Activated CD4-positive, alpha-beta T cell treated with anti-CD3 and anti-CD28 coated beads, Interleukin-2, amount 50 U/mL, for 4 hours (primary cell): ENCODE measurements around the gene KCNH5.

Experiments used
- DNase-seq, 2 experiments: peaks; one replicate each; pipeline ENCODE4 v3.0.0-alpha.2; 2020

Gene KCNH5

GRCh38 chr14:62736048-62737043 is 308.9 kb downstream of the KCNH5 start:
- DNase-seq, result no peak

DNA sequence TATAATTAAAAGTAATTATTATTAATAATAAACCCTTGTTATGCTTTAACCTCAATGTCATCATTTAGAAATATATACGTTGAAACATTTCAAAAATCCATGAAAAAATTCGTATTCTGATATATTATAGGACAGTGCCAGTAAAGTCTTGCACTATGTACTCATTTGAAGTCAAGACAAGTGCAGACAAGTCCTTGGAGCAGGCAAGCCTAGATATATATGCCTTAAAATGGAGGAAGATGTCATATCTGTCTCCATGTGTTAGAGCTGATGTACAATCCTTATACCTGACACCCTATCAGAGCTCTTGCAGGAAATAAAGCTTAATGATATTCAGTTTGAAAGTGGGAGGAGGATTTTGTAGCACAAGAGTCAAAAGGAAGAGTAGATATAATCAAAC is 310.4 kb downstream of the KCNH5 start:
- no peak for DNase-seq

- DNase-seq, result no peak
Measured at GRCh38 chr14:62722406-62722805, 322.9 kb downstream of the KCNH5 start.

DNA sequence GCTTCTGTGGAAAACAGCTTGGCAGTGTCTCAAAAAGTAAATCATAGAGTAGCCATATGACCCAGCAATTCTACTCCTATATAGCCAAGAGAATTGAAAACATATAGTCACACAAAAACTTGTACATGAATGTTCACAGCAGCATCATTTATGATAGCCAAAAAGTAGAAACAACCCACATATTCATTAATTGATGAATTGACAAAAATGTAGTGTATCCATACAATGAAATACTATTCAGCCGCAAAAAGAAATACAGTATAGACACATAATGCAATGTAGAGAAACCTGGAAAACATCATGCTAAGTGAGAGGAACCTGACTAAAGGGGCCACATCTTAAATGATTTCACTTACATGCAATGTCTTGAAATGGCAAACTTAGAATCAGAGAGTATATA is 326.6 kb downstream of the KCNH5 start:
- no peak for DNase-seq

DNA sequence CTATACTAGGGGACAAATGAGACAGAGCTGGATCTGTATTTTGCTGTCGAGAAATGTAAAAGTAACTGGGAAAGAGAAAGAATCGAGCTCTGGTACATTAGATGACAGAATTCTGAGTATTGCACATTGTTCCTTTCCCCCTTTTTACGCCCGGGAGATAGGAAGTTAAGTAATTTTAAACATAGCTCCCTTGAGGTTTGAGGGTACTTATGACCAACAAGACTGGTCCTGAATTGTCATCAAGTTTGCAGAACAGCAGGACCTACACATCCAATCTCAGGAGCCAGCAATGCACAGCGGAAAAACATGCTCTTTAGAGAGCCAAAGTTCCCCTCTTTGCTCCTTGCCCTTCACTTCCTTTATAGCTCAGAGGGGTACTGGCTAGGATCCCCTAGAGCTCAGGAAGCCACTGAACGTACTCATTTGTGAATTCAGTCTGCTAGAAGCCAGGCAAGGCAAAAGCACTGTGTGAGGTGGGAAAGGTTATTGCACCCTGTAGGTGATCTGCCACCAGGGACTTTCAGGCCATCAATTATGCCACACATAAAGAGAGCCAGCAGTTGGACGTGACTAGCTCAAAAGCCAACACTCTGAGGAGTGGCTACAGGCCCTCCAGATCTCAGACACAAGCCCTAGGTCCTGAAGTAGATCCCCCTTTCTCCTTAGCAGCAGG is 333.8 kb downstream of the KCNH5 start:
- no peak for DNase-seq

- DNase-seq, result no peak
Measured at GRCh38 chr14:62710811-62711210, 334.4 kb downstream of the KCNH5 start.

GRCh38 chr14:62709773-62710172 is 335.5 kb downstream of the KCNH5 start:
- DNase-seq, result no peak

- DNase-seq, result no peak
Measured at GRCh38 chr14:62706217-62706616, 339.0 kb downstream of the KCNH5 start.

DNA sequence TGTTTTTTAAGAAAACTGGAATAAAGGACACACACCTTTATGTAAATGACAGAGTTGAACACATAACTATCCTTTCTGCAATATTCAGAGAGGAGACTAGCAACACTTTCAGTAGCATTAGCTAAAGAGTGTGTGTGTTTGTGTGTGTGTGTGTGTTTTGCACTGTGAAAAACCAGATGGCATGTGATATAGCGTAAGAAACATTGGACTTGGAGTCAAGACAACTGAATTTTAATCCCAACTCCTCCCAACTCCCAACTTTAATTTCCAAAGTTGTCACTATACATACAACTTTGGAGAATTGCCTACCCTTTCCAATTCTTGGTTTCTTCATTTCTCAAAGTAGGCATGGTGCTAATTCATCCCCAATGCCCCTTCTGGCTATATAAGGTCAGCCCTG is 347.8 kb downstream of the KCNH5 start:
- no peak for DNase-seq

DNA sequence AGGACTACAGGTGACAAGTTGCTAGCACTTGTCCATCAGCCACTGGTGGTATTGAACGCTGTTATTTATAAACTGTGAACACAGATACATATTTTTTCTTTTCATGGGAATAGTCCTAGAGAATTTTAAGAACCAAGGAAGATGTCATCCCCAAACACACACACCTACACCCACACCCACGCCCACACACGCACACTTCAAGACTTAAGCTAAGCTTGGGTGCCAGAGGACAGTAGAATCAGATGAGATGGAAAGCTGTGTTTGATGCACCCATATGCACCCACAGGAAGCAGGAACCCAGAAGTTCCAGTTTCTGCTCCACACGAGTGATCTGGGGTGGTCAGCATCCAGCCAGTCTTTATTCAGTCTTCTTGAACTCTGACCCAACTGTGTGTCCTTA is 348.3 kb downstream of the KCNH5 start:
- no peak for DNase-seq

DNA sequence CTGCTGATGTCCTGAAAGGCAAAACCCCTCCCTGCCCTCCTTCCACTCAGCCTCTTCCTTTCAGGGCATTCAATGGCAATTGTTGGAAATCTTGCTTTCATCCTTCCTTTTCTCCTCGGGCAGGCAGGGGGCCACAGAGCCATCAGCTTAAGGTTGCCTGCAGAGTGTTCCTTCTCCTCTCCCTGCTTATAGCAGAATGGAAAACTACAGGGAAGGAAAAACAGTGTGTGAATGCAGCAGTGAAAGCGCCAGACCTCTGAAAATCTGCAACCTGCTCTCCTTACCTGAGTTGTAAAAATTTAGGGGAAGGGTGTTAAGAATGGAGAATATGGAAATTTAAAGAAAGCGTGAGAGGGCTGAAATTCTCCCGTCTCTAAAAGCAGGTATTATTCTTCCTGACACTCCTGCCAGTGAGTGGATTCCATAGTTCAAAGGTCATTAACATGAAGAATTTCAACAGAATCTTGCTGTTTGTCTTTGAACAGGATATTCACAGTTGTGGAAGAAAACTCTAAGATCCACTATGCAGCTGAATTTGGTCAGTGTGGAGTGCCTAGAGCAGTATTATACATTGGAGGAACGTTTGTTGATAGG is 348.8 kb downstream of the KCNH5 start:
- DNase-seq, result no peak

DNA sequence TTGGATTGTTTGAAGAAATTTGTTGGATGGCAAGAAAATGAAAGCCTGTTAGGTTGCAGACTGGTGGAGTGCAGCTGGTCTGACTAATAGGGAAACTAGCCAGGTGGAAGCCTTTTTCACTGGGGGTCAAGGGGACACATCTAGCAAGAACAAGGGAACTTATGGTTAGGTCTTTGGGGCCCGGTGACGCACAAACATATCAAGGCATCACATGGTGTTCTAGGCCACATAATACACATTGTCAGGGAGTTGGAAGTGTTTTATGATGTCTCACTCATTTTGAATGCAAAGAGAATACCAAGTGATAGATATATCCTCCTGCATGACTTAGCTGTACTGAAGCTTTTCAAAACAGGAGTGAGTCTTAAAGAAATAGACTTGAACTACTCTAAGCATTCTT is 351.2 kb downstream of the KCNH5 start:
- no peak for DNase-seq

DNA sequence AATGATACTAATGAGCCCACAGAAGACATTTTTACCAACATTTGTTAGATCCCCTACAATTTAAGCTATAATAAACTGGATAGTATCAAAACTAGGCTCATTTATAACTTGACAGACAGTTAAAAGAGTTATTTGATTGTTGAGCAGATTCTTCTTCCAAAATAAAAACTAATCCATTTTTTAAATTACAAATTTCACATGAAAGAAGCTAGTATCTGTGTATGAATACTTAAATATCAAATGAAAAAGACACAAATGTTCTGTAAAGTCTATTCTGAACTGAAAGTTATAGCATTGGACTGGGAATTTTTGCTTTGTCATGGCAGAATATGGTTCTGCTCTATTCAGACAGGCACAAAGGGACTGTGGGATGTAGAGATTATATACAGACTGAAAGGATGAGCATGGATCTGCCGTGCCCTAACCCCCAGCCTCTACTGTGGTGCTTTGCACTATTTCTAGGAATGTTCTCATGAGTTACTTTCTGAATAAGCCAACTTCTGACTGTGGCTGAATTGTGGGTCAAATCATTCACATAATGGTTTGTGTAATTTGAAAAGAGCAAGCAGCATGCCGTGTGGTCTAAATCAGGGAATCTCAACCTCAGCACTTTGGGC is 352.7 kb downstream of the KCNH5 start:
- DNase-seq, result no peak

DNA sequence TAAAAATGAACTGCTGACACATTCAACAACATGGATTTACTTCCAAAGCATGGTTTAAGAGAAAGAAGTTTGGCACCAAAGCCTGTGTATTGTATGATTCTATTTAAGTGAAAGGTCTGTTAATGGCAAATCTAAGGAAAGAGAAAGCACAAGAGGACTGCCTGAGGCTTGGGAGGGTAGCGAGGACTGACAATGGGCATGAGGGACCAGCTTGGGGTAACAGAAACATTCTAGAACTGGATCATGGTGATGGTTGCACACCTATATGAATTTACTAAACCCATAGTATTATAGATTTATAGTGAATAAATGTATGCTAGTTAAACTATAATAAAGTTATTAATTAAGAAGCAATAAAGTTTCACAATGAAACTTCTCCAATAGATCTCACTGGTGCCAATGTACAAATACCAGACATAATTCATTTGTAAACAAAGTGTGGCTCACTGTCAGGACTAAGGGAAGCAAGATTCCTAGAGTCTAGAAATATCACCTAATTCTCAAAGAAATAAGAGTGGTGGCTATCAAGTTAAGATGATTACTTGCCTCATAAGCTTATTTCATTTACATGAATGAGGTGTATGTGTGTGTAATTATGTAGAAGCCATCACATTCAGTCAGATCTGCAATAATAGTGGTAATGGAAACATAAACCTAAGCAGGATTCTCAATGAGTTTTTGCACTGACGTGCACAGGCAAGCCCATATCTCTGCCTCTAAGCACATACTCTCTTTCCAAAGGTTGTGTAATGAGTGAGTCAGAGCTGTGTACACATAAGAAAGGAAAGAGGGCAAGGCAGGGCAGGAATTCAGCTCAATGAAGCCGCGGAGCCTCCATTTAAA is 353.4 kb downstream of the KCNH5 start:
- no peak for DNase-seq

- no peak for DNase-seq
Measured at GRCh38 chr14:62689733-62690132, 355.5 kb downstream of the KCNH5 start.

DNA sequence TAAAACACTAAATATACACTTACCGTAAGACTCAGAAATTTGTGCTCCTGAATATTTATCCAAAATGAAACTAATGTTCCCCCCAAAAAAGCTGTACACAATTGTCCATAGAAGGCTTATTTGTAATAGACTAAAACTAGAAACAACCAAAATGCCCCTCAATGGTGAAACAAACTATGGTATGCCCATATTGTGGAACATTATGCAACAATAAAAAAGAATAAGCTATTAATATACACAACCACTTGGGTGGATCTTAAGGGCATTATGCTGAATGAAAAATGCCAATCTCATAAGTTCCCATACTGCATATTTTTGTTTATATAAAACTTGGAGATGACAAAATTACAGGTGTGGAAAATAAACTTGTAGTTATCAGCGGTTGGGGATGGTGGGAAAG is 357.4 kb downstream of the KCNH5 start:
- DNase-seq, result no peak

- no peak for DNase-seq
Measured at GRCh38 chr14:62684376-62684775, 360.9 kb downstream of the KCNH5 start.

- no peak for DNase-seq
Measured at GRCh38 chr14:62682208-62682607, 363.1 kb downstream of the KCNH5 start.

DNA sequence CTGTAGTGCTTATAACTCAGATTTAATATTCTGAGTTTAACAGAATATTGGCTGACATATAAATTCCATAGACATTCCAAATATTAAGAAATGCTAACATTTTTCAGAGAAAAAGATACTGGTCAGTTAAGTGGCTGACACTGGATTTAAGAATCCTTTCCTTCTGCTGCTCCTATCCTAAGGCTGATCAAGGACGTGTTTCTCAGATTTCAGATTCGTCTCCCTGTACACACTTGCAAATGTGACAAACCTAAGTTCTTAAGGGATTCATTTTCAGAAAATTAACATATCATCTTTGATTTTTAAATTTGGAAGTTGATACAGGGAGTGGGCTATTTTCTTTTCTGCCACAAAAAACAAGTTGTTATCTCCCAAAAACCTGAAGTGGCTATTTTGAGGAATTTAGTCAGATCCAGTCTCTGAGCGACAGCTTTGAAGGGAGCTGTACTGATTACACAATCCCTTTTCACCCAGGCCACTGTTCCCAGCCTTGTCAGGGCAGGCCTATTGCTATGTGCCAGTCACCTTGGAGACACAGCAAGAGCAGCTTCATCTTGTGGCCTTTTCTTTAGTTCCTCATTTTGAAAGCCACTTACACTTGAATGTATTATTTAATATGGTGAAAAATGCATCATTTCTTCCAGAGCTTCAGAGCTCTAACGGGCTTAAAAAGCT is 370.6 kb downstream of the KCNH5 start:
- no peak for DNase-seq

DNA sequence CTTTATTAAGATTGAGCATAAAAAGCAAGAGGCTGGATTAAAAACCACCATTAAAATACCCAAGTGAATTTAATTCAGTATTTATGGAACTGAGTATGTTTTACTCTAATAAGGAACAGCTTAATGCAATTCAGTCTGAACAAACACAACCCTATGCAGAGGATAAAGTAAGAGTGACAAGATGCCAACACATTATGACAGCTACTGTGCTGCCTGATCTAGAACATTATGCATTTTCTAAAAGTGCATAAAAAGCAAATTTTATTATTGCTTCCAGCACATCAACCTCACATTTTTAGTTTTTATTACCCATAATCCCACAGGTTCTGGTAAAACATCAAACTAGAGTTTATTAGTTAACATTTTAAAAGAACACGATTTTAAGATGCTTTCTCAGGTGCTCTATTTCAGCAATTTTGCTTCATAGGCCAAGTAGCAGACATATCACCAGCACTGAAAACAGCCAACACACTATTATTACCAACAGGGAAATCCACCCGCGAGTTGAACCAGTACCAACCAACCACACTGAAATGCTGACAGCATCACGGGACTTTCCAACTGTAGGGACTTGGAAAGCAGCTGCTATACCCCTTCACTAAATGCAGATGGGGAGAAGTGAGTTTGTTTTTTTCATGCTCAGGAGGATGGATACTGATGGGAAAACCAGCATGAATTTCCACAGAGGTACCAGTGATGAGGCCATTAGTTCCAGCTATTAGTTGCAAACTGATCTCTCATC is 372.1 kb downstream of the KCNH5 start:
- no peak for DNase-seq

DNA sequence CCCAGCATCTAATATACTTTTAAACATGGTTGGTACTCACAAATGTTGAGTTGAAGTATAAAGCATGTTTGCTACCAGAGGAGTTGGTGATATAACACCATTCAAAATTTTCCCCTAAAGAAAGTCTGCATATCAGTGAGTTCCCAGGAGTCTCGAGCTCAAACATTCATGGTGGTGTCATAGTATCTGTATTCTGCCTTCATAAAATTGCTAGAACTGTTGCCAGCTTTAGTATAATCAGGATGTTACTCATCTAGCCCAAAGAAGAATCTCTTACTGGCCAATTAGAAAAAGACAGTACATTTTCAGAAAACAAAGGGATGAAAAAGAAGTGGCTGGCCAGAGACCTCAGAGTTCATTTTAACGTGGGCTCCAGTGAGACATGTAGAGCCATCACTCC is 374.7 kb downstream of the KCNH5 start:
- no peak for DNase-seq
